WERI-Rb-1 (cell line): ENCODE measurements around the gene THSD1.
A peak's percentile ranks its signal among the peaks of the same experiment; 100 is the strongest.

Experiments used
- DNase-seq: peaks from one replicate; pipeline ENCODE4 v3.0.0-alpha.2; 2020
- H3K27ac ChIP-seq: fragments of 250-450 bp; sonication (Bioruptor Pico); 2 replicates; pipeline ENCODE4 v1.5.1; 2020; ENCODE audit warnings: mild to moderate bottlenecking, moderate library complexity
- H3K27me3 ChIP-seq: fragments of 250-450 bp; sonication (Bioruptor Pico); 2 replicates; pipeline ENCODE4 v1.5.1; 2021; ENCODE audit warnings: mild to moderate bottlenecking, low read depth, moderate library complexity; ENCODE audit not compliant: insufficient read depth, severe bottlenecking
- H3K36me3 ChIP-seq: fragments of 250-450 bp; sonication (Bioruptor Pico); 2 replicates; pipeline ENCODE4 v1.5.1; 2020; ENCODE audit warnings: mild to moderate bottlenecking, moderate library complexity
- H3K4me3 ChIP-seq: 2 replicates; pipeline ENCODE4 v1.5.1; 2011; ENCODE audit warnings: low read depth, mild to moderate bottlenecking, control low read depth, low read length
- H3K9me3 ChIP-seq: fragments of 250-450 bp; sonication (Bioruptor Pico); 2 replicates; pipeline ENCODE4 v1.5.1; 2021; ENCODE audit warnings: mild to moderate bottlenecking, moderate library complexity; ENCODE audit not compliant: severe bottlenecking
- TF ChIP-seq, protein P1 (sequence below): IDR thresholded peaks from 2 replicates; pipeline ENCODE4 v1.5.1; 2011; ENCODE audit warnings: low read depth, mild to moderate bottlenecking, control low read depth, inconsistent platforms, low read length

THSD1 gene

DNA sequence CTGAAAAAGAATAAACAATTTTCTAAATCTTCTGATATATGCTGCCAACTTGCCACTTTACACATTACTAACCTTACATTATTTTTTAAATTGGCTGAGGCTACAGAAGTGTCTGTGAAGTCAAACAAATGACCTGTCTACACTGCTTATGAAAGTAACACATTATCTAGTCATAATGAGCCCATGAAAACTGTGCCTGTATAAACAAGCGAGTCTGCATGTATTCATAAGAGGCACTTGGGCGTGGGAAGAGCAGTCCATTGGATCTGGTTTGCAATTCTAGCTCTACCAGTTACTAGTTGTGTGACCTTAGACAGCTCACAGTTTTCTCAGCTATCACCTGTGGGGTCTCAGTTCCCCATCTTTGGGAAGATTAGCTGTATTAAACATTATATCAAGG lies 41.4 kb upstream of the THSD1 start:
- no peak for DNase-seq
- H3K9me3 ChIP-seq = no peaks in the 10 kb centered on the region
- TF ChIP-seq, protein P1, sequence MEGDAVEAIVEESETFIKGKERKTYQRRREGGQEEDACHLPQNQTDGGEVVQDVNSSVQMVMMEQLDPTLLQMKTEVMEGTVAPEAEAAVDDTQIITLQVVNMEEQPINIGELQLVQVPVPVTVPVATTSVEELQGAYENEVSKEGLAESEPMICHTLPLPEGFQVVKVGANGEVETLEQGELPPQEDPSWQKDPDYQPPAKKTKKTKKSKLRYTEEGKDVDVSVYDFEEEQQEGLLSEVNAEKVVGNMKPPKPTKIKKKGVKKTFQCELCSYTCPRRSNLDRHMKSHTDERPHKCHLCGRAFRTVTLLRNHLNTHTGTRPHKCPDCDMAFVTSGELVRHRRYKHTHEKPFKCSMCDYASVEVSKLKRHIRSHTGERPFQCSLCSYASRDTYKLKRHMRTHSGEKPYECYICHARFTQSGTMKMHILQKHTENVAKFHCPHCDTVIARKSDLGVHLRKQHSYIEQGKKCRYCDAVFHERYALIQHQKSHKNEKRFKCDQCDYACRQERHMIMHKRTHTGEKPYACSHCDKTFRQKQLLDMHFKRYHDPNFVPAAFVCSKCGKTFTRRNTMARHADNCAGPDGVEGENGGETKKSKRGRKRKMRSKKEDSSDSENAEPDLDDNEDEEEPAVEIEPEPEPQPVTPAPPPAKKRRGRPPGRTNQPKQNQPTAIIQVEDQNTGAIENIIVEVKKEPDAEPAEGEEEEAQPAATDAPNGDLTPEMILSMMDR = no peak
- no peaks in the 10 kb centered on the region for H3K27me3 ChIP-seq
- no peak overlapping the region for H3K27ac ChIP-seq
- H3K36me3 ChIP-seq = no peaks in the 10 kb centered on the region
- H3K4me3 ChIP-seq = no peak overlapping the region

DNA sequence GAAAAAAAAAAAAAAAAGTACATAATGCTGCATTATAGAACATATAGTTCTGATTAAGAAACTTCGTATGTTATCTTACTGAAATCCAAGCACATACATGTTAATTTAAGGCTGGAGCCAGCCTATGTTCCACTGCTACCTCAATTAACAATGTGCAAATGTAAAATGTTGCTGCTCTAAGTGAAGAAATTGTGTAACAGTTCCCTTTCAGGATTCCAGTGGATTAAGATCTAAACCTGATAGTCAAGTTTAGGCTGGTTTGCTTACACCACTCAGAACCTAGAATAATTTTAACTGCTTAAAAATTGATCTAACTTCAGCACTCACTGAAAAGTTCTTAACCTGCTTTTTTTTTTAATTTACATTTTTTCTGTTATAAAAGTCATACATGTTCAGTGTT lies 40.3 kb upstream of the THSD1 start:
- Histone ChIP-seq H3K27me3 (no peaks in the 10 kb centered on the region), H3K27ac (no peak overlapping the region), H3K4me3 (no peak overlapping the region), H3K9me3 (no peaks in the 10 kb centered on the region), H3K36me3 (no peaks in the 10 kb centered on the region; the same call in 1 of the 2 replicates)
- DNase-seq = no peak
- TF ChIP-seq, protein P1 = no peak

DNA sequence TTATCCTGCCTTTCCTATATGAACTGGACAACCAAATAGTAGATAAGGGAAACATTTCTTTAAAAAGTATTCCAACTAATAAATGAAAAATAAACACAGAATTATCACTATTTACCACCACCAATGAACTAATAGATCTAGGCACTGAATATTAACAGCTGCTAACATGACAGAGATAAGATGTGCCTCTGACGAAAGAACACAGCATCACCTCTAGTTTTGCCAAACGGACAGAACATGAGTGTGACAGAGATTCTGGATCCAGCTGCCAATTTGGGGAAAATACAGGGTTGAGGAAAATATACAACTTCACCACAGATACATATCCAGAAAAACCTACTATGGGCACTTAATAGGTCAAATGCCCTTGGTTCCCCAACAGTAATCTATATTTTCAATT lies 26.5 kb upstream of the THSD1 start:
- Histone ChIP-seq H3K4me3 (no peak overlapping the region), H3K27ac (no peak overlapping the region), H3K9me3 (no peaks in the 10 kb centered on the region), H3K36me3 (peaks cover 4% of the 10 kb centered on the region), H3K27me3 (no peaks in the 10 kb centered on the region)
- TF ChIP-seq, protein P1 = no peak
- DNase-seq = no peak

DNA sequence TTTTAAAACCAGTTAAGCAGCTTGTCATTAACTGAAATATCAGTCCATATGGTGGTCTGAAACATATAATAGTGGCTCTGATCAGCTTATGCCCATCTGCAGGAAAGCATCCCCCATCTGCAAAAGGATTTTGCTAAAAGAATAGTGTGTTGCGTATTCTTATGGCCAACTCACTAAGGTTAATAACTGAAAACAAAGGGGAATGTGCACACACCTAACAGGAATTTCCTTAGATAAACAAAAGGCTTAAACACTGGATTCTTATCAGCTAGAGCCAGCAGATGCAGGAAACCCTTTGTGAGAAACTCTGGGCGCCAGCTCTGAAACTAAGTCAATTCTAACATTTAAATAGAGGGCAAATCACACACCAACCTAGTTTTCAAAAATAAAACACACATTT lies 22.3 kb upstream of the THSD1 start:
- no peak for DNase-seq
- H3K27ac ChIP-seq = peak overlapping the region; percentile 78

DNA sequence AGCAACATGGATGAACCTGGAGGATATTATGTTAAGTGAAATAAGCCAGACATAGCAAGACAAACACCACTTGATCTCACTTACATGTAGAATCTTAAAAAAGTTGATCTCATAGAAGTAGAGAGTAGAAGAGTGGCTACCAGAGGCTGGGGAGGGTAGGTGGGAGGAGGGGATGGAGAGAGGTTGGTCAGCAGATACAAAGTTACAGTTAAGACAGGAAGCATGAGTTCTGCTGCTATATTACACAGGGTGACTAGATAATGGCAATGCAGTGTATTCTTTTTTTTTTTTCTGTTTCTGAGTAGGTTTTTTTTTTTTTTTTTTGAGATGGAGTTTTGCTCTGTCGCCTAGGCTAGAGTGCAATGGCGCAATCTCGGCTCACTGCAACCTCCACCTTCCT lies 15.2 kb upstream of the THSD1 start:
- DNase-seq = no peak
- Histone ChIP-seq H3K4me3 (no peak overlapping the region), H3K27me3 (no peaks in the 10 kb centered on the region), H3K9me3 (no peaks in the 10 kb centered on the region), H3K27ac (no peak overlapping the region), H3K36me3 (no peaks in the 10 kb centered on the region; the same call in 1 of the 2 replicates)
- TF ChIP-seq, protein P1 = no peak

More for the DNA sequence above, 22.3 kb upstream of the THSD1 start:
- H3K4me3 ChIP-seq = no peak overlapping the region
- H3K36me3 ChIP-seq = no peaks in the 10 kb centered on the region; the same call in 1 of the 2 replicates
- no peaks in the 10 kb centered on the region for H3K27me3 ChIP-seq
- no peaks in the 10 kb centered on the region for H3K9me3 ChIP-seq
- TF ChIP-seq, protein P1 = no peak

DNA sequence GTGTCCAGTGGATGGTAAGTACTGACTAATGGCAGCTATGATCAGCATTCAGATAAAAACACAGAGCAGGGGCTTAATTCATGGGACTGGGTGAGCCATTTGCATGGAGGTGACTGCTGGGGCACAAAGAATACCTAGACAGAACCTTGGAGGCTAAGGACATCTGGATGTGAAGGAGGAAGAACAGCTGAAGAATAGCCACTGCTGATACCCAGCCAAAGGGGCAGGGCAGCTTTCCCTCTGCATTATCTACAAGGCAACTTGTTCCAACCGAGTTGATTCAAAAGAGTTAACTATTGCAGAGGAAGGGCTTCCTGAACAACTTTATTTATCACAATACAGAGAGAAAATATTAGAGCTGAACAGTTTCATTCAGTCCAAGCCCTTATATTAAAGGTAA lies 13.1 kb upstream of the THSD1 start:
- no peaks in the 10 kb centered on the region for H3K36me3 ChIP-seq
- no peaks in the 10 kb centered on the region for H3K27me3 ChIP-seq
- H3K4me3 ChIP-seq = no peak overlapping the region
- H3K9me3 ChIP-seq = no peaks in the 10 kb centered on the region
- DNase-seq = no peak
- no peak overlapping the region for H3K27ac ChIP-seq
- TF ChIP-seq, protein P1 = no peak
